Measurements from ENCODE around the gene DEDD. TPM values are rescaled to one million over a fixed set of nuclear protein-coding genes. Genes with fewer than 3 reads are reported as not detected.
A peak's percentile ranks its signal among the peaks of the same experiment; 100 is the strongest.

Gene DEDD
- total RNA-seq, 6 donors from 2014 or later: 26.7 to 45.1 (median 35.1) TPM

- 86 to 100% methylated on average over 1 of the region's 1 CpG for WGBS, 2 donors
- TF ChIP-seq POLR2AphosphoS5 (IDR thresholded peaks at IDR 0.05): no peak
- no peak for TF ChIP-seq EP300 (IDR thresholded peaks at IDR 0.05)
- no peak for TF ChIP-seq CTCF (IDR thresholded peaks at IDR 0.05)
- TF ChIP-seq POLR2A (IDR thresholded peaks at IDR 0.05): no peak
- H3K27me3 ChIP-seq: no peaks in the 10 kb centered on the region
- H3K9me3 ChIP-seq: no peaks in the 10 kb centered on the region
- no peak overlapping the region for H3K4me3 ChIP-seq
- H3K36me3 ChIP-seq: no peaks in the 10 kb centered on the region
- H3K4me1 ChIP-seq: peaks cover 15 to 61% (median 49%) of the 10 kb centered on the region in 4 donors
- ATAC-seq (ENCODE audit: low FRiP score in 2 of 2): no peak
- peak overlapping the region; percentile 42 to 79 (median 76) for H3K27ac ChIP-seq
- DNase-seq: no peak
Measured at GRCh38 chr1:161084597-161084988, 47.9 kb downstream of the DEDD start.

- WGBS, 2 donors: 51 to 68% methylated on average over 7 to 10 of the region's 10 CpGs
- ATAC-seq (ENCODE audit: low FRiP score in 2 of 2): no peak
- Histone ChIP-seq H3K4me1 (peaks cover 15 to 60% (median 45%) of the 10 kb centered on the region in 4 donors), H3K27ac (peak overlapping the region; percentile 54 to 79 (median 76)), H3K36me3 (no peaks in the 10 kb centered on the region), H3K4me3 (no peak overlapping the region), H3K27me3 (no peaks in the 10 kb centered on the region), H3K9me3 (no peaks in the 10 kb centered on the region)
- DNase-seq: no peak
- TF ChIP-seq POLR2AphosphoS5 (IDR thresholded peaks at IDR 0.05): no peak
- no peak for TF ChIP-seq EP300 (IDR thresholded peaks at IDR 0.05)
- TF ChIP-seq POLR2A (IDR thresholded peaks at IDR 0.05): peak in 1 of 4 donors; percentile 6
- TF ChIP-seq CTCF (IDR thresholded peaks at IDR 0.05): no peak
Measured at GRCh38 chr1:161083748-161084596, 48.5 kb downstream of the DEDD start.

- Histone ChIP-seq H3K36me3 (no peaks in the 10 kb centered on the region), H3K4me1 (peaks cover 15 to 58% (median 45%) of the 10 kb centered on the region in 4 donors), H3K27me3 (no peaks in the 10 kb centered on the region), H3K27ac (peak overlapping the region; percentile 72 to 79 (median 76)), H3K4me3 (no peak overlapping the region), H3K9me3 (no peaks in the 10 kb centered on the region)
- 30 to 45% methylated on average over 6 to 8 of the region's 8 CpGs for WGBS, 2 donors
- TF ChIP-seq POLR2A (IDR thresholded peaks at IDR 0.05) (peak in 1 of 4 donors; percentile 58), EP300 (IDR thresholded peaks at IDR 0.05) (peak in 3 of 4 donors; percentile 14 to 92 (median 48)), CTCF (IDR thresholded peaks at IDR 0.05) (peak in 1 of 6 experiments; percentile 12), POLR2AphosphoS5 (IDR thresholded peaks at IDR 0.05) (peak; percentile 83 to 86)
- ATAC-seq (ENCODE audit: low FRiP score in 2 of 2) (peak; percentile 94 to 96), DNase-seq (peak; percentile 88 to 98)
Measured at GRCh38 chr1:161082996-161083747, 49.3 kb downstream of the DEDD start.

- H3K4me1 ChIP-seq: peaks cover 15 to 55% (median 45%) of the 10 kb centered on the region in 4 donors
- ATAC-seq (ENCODE audit: low FRiP score in 2 of 2): no peak
- 67 to 84% methylated on average over 1 to 2 of the region's 2 CpGs for WGBS, 2 donors
- no peaks in the 10 kb centered on the region for H3K9me3 ChIP-seq
- no peak for DNase-seq
- no peaks in the 10 kb centered on the region for H3K27me3 ChIP-seq
- no peaks in the 10 kb centered on the region for H3K36me3 ChIP-seq
- TF ChIP-seq POLR2A (IDR thresholded peaks at IDR 0.05) (no peak), CTCF (IDR thresholded peaks at IDR 0.05) (no peak), POLR2AphosphoS5 (IDR thresholded peaks at IDR 0.05) (no peak), EP300 (IDR thresholded peaks at IDR 0.05) (no peak)
- peak overlapping the region; percentile 72 to 79 (median 75) for H3K27ac ChIP-seq
- no peak overlapping the region for H3K4me3 ChIP-seq
Measured at GRCh38 chr1:161082483-161082882, 50.0 kb downstream of the DEDD start.
